IPS-18a (cell line): Measurements from ENCODE around the gene GULP1.

Experiments
- H3K27ac ChIP-seq: one replicate; pipeline ENCODE4 v1.5.1; 2013; ENCODE audit warnings: low read length
- H3K27me3 ChIP-seq: one replicate; pipeline ENCODE4 v1.6.1; 2013; ENCODE audit warnings: mild to moderate bottlenecking, low read length; ENCODE audit not compliant: control insufficient read depth, insufficient read depth
- H3K36me3 ChIP-seq: one replicate; pipeline ENCODE4 v1.6.1; 2013; ENCODE audit warnings: low read depth, low read length; ENCODE audit not compliant: control insufficient read depth
- H3K4me1 ChIP-seq: one replicate; pipeline ENCODE4 v1.6.1; 2013; ENCODE audit warnings: low read depth, low read length; ENCODE audit not compliant: control insufficient read depth
- H3K4me3 ChIP-seq: one replicate; pipeline ENCODE4 v1.5.1; 2013; ENCODE audit warnings: low read length
- H3K9ac ChIP-seq: one replicate; pipeline ENCODE4 v1.6.1; 2013; ENCODE audit warnings: mild to moderate bottlenecking, low read length, moderate library complexity
- H3K9me3 ChIP-seq: one replicate; pipeline ENCODE4 v1.6.1; 2013; ENCODE audit warnings: low read depth, low read length; ENCODE audit not compliant: control insufficient read depth

Gene GULP1

GRCh38 chr2:188353282-188353681, 61.6 kb downstream of the GULP1 start:
- Histone ChIP-seq H3K36me3 (no peaks in the 10 kb centered on the region), H3K9me3 (no peaks in the 10 kb centered on the region), H3K27me3 (no peaks in the 10 kb centered on the region), H3K4me3 (no peak overlapping the region), H3K27ac (no peak overlapping the region), H3K4me1 (no peaks in the 10 kb centered on the region), H3K9ac (no peak overlapping the region)

GRCh38 chr2:188360485-188361263, 69.0 kb downstream of the GULP1 start:
- Histone ChIP-seq H3K9ac (no peak overlapping the region), H3K27me3 (no peaks in the 10 kb centered on the region), H3K36me3 (no peaks in the 10 kb centered on the region), H3K4me3 (no peak overlapping the region), H3K9me3 (no peaks in the 10 kb centered on the region), H3K4me1 (peaks cover 31% of the 10 kb centered on the region), H3K27ac (no peak overlapping the region)

DNA sequence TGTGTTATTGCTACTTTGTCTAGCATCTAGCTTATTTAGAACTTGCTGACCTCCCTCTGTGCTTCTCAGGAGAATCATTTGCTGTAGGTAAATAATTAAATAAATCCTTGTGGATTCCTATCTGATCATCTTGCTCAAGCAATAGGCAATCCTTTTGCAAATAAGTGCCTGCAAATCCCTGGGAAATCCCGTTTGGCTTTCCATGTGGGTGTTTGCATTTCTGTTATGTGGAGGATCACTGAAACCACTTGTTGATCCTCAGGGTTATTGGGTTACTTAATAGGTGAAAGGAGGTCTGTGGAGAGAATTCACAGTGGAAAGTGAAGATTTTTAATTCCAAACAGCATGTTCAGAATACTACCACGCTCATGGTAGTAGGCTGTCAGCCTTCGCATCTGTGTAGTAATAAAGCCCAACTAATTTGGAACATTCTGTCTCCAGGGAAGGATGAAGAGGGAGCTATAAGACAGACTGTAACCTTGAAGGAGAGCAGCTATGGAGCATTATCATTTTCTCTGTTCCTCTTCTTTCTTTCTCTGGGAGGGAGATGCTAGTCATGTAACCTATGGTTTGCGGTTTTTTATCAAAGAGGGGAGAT, 72.5 kb downstream of the GULP1 start:
- Histone ChIP-seq H3K9ac (no peak overlapping the region), H3K27ac (no peak overlapping the region), H3K4me3 (no peak overlapping the region), H3K27me3 (no peaks in the 10 kb centered on the region), H3K9me3 (no peaks in the 10 kb centered on the region), H3K36me3 (no peaks in the 10 kb centered on the region), H3K4me1 (peaks cover 38% of the 10 kb centered on the region)

GRCh38 chr2:188365058-188365641, 73.5 kb downstream of the GULP1 start:
- Histone ChIP-seq H3K9me3 (no peaks in the 10 kb centered on the region), H3K27ac (no peak overlapping the region), H3K36me3 (no peaks in the 10 kb centered on the region), H3K27me3 (no peaks in the 10 kb centered on the region), H3K4me1 (peaks cover 38% of the 10 kb centered on the region), H3K9ac (no peak overlapping the region), H3K4me3 (no peak overlapping the region)

DNA sequence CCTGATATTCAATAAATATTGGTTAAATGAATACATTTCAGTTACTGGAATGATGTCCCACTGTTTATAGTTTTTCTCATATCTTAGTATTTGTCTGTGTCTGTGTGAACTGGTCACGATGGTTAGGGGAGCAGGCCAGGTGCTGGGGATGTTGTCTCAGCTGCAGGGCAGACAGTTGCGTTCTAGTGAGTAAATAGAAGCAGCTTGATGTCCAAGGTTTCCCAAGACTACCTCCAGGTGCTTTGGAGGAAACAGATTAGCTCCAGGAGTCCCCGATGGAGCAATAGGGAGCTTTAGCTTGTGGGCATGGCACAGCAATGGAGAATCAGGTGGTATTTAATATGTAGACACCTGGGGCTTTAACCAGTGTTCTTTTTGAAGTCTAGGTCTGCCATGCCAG, 75.5 kb downstream of the GULP1 start:
- no peaks in the 10 kb centered on the region for H3K36me3 ChIP-seq
- H3K4me1 ChIP-seq: peaks cover 29% of the 10 kb centered on the region
- H3K9me3 ChIP-seq: no peaks in the 10 kb centered on the region
- no peak overlapping the region for H3K9ac ChIP-seq
- no peak overlapping the region for H3K4me3 ChIP-seq
- H3K27ac ChIP-seq: no peak overlapping the region
- H3K27me3 ChIP-seq: no peaks in the 10 kb centered on the region

DNA sequence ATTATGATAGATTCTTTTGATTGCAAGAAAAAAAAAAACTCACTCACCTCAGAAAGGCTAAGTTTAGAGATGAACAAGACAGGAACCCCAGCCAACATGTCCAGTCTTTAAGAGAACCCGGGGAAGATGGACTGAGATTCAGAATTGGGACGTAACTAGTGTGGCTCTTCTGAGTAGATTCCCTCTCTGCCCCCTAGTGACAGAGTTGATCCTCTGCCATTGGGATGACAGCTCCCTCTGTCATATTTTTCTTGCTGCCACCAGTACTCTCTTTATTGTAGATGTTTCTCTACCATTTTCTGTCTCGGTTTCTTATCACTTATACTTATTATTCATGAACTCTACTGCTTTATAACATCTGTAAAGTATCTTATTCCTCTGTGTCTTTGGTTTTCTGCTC, 77.7 kb downstream of the GULP1 start:
- Histone ChIP-seq H3K4me3 (no peak overlapping the region), H3K9ac (no peak overlapping the region), H3K36me3 (no peaks in the 10 kb centered on the region), H3K4me1 (peaks cover 11% of the 10 kb centered on the region), H3K9me3 (no peaks in the 10 kb centered on the region), H3K27me3 (no peaks in the 10 kb centered on the region), H3K27ac (no peak overlapping the region)

DNA sequence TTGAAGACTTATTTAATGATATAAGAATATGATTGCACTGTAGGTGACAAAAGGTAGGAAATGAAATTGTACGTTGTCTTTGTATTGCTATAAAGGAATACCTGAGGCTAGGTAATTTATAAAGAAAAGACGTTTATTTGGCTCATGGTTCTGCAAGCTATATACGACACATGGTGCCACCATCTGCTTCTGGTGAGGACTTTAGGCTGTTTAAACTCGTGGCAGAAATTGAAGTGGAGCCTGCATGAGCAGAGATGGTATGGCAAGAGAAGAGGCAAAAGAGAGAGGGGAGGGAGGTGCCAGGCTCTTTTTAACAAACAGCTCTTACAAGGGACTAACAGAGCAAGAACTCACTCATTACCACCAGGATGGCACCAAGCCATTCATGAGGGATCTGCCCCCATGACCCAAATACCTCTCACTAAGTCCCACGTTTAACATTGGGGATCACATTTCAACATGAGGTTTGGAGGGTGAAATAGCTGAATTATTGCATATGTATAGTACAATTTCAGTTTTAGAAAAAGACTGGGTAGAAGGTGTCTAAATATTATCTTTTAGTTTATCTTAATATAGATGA, 86.8 kb downstream of the GULP1 start:
- Histone ChIP-seq H3K9ac (no peak overlapping the region), H3K9me3 (no peaks in the 10 kb centered on the region), H3K27me3 (no peaks in the 10 kb centered on the region), H3K27ac (no peak overlapping the region), H3K36me3 (no peaks in the 10 kb centered on the region), H3K4me3 (no peak overlapping the region), H3K4me1 (peaks cover 8% of the 10 kb centered on the region)

DNA sequence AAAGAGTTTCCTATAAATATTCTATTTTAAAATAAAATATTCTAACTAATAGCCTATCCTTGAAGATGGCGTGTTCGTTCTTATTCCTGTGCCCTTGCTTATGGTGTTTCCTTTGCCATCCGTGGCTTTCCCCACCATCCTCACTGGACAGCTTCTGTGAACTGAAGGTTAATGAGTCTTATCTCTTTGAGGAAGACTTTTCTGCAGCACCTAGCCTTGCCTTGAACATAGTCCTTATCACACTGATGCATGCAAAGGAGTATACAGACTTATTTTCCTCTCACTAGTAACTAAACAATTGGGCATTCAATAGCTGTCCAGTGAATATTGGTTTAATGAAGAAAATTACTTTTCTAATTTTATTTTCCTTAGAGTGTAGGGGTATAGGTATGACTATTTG, 88.1 kb downstream of the GULP1 start:
- Histone ChIP-seq H3K4me1 (peaks cover 5% of the 10 kb centered on the region), H3K4me3 (no peak overlapping the region), H3K27me3 (no peaks in the 10 kb centered on the region), H3K9ac (no peak overlapping the region), H3K9me3 (peaks cover 8% of the 10 kb centered on the region), H3K27ac (no peak overlapping the region), H3K36me3 (peaks cover 8% of the 10 kb centered on the region)

DNA sequence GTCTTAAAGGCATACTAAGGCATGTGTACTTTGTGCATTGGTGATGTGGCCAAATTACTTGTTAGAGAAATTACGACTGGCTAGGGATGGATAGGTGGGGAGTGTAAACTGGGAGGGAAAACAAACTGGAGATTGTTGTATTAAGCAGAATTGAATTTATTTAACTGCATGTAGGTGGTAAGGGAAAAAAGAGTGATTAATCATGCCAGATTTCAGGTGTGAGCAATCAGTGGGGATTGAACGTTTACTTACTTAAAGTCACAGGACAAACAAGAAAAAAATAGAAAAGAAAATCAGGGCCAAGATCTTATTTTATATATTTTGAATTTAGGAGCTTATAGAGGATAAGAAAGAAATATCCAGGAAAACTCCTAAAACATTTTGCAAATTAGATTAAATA, 88.6 kb downstream of the GULP1 start:
- Histone ChIP-seq H3K4me1 (peaks cover 5% of the 10 kb centered on the region), H3K27me3 (no peaks in the 10 kb centered on the region), H3K36me3 (peaks cover 14% of the 10 kb centered on the region), H3K9ac (no peak overlapping the region), H3K27ac (no peak overlapping the region), H3K4me3 (no peak overlapping the region), H3K9me3 (peaks cover 13% of the 10 kb centered on the region)

DNA sequence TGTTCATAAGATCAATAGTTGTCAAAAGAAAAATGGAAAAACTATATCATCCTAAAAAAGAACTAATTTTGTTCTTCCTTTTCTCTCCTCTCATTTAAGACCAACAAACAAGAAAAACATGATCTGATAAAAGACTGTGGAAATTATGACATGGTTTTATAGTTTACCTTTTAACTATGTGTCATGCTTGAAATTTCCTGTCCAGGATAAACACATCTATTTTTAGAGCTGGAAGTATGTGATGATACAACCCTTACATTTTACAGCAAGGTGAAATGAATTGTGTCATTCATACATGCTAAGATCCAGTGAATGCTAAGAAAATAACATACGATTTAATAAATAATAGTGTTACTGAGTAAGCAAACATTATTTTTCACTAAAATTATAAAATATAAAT, 89.9 kb downstream of the GULP1 start:
- no peaks in the 10 kb centered on the region for H3K27me3 ChIP-seq
- H3K4me1 ChIP-seq: peaks cover 5% of the 10 kb centered on the region
- H3K9me3 ChIP-seq: peaks cover 18% of the 10 kb centered on the region
- H3K9ac ChIP-seq: no peak overlapping the region
- H3K36me3 ChIP-seq: peaks cover 23% of the 10 kb centered on the region
- no peak overlapping the region for H3K4me3 ChIP-seq
- no peak overlapping the region for H3K27ac ChIP-seq

- Histone ChIP-seq H3K4me3 (no peak overlapping the region), H3K4me1 (peaks cover 5% of the 10 kb centered on the region), H3K9me3 (peaks cover 18% of the 10 kb centered on the region), H3K27ac (no peak overlapping the region), H3K36me3 (peaks cover 23% of the 10 kb centered on the region), H3K9ac (no peak overlapping the region), H3K27me3 (no peaks in the 10 kb centered on the region)
Observed at GRCh38 chr2:188382107-188382506, 90.4 kb downstream of the GULP1 start.
